H9 (cell line): ENCODE measurements around the gene ADARB2. TPM values are rescaled to one million over a fixed set of nuclear protein-coding genes. Genes with fewer than 3 reads are reported as not detected.

ENCODE experiments used
- DNase-seq: peaks from one replicate; pipeline ENCODE4 v3.0.0-alpha.2; 2017
- H2AFZ ChIP-seq: one replicate; pipeline ENCODE4 v1.6.1; 2013; ENCODE audit warnings: mild to moderate bottlenecking, low read length, control low read depth, moderate library complexity
- H2AK5ac ChIP-seq: 2 replicates; pipeline ENCODE4 v1.6.1; 2013; ENCODE audit warnings: low read length, control low read depth, mixed read lengths; ENCODE audit not compliant: insufficient read length
- H2BK120ac ChIP-seq: one replicate; pipeline ENCODE4 v1.6.1; 2013; ENCODE audit warnings: low read depth, mild to moderate bottlenecking, low read length, control low read depth, inconsistent platforms; ENCODE audit not compliant: poor library complexity, severe bottlenecking
- H2BK12ac ChIP-seq: 2 replicates; pipeline ENCODE4 v1.6.1; 2013; ENCODE audit warnings: low read length, control low read depth, mixed read lengths, low read depth; ENCODE audit not compliant: insufficient read length
- H2BK15ac ChIP-seq: 2 replicates; pipeline ENCODE4 v1.6.1; 2013; ENCODE audit warnings: low read depth, low read length, control low read depth
- H2BK20ac ChIP-seq: one replicate; pipeline ENCODE4 v1.6.1; 2013; ENCODE audit warnings: low read depth, mild to moderate bottlenecking, low read length, control low read depth, inconsistent platforms; ENCODE audit not compliant: poor library complexity, severe bottlenecking
- H2BK5ac ChIP-seq: 2 replicates; pipeline ENCODE4 v1.6.1; 2013; ENCODE audit warnings: low read length, control low read depth, mixed read lengths; ENCODE audit not compliant: insufficient read length
- H3K14ac ChIP-seq: 2 replicates; pipeline ENCODE4 v1.6.1; 2013; ENCODE audit warnings: low read length, control low read depth; ENCODE audit not compliant: insufficient read depth
- H3K18ac ChIP-seq: 2 replicates; pipeline ENCODE4 v1.6.1; 2013; ENCODE audit warnings: low read depth, mild to moderate bottlenecking, mixed read lengths, low read length, control low read depth; ENCODE audit not compliant: insufficient read length
- H3K23ac ChIP-seq: 2 replicates; pipeline ENCODE4 v1.6.1; 2013; ENCODE audit warnings: low read length, control low read depth, mixed read lengths, low read depth; ENCODE audit not compliant: insufficient read length
- H3K23me2 ChIP-seq: 2 replicates; pipeline ENCODE4 v1.6.1; 2013; ENCODE audit warnings: low read depth, mild to moderate bottlenecking, mixed read lengths, low read length, control low read depth; ENCODE audit not compliant: insufficient read length, poor library complexity, severe bottlenecking
- H3K27ac ChIP-seq: 2 replicates; pipeline ENCODE4 v1.5.1; 2013; ENCODE audit warnings: low read length, control low read depth, mixed read lengths, low read depth; ENCODE audit not compliant: insufficient read length
- H3K27me3 ChIP-seq: 2 replicates; pipeline ENCODE4 v1.6.1; 2013; ENCODE audit warnings: low read length, control low read depth, inconsistent platforms; ENCODE audit not compliant: insufficient read depth
- H3K4ac ChIP-seq: 2 replicates; pipeline ENCODE4 v1.6.1; 2013; ENCODE audit warnings: low read depth, mild to moderate bottlenecking, control low read depth, inconsistent platforms, low read length, moderate library complexity
- H3K4me1 ChIP-seq: 2 replicates; pipeline ENCODE4 v1.6.1; 2013; ENCODE audit warnings: low read length, control low read depth, inconsistent platforms; ENCODE audit not compliant: insufficient read depth
- H3K4me2 ChIP-seq: 2 replicates; pipeline ENCODE4 v1.6.1; 2013; ENCODE audit warnings: low read length, control low read depth, mixed read lengths; ENCODE audit not compliant: insufficient read length, insufficient read depth
- H3K56ac ChIP-seq: 2 replicates; pipeline ENCODE4 v1.6.1; 2013; ENCODE audit warnings: low read depth, mild to moderate bottlenecking, mixed read lengths, low read length, control low read depth; ENCODE audit not compliant: insufficient read length
- H3K79me1 ChIP-seq: 2 replicates; pipeline ENCODE4 v1.6.1; 2013; ENCODE audit warnings: low read depth, mild to moderate bottlenecking, moderate library complexity, low read length, control low read depth, inconsistent platforms; ENCODE audit not compliant: insufficient read depth, poor library complexity, severe bottlenecking
- H3K79me2 ChIP-seq: 2 replicates; pipeline ENCODE4 v1.6.1; 2013; ENCODE audit warnings: low read length, control low read depth, inconsistent platforms; ENCODE audit not compliant: insufficient read depth
- H3K9ac ChIP-seq: 2 replicates; pipeline ENCODE4 v1.6.1; 2013; ENCODE audit warnings: low read length, control low read depth, mixed read lengths; ENCODE audit not compliant: insufficient read length; ENCODE audit errors: extremely low read depth
- H3K9me3 ChIP-seq: one replicate; pipeline ENCODE4 v1.6.1; 2013; ENCODE audit warnings: low read depth, low read length, inconsistent platforms; ENCODE audit not compliant: control insufficient read depth
- H3T11ph ChIP-seq: one replicate; pipeline ENCODE4 v1.6.1; 2013; ENCODE audit warnings: mild to moderate bottlenecking, low read length, control low read depth, inconsistent platforms
- H4K20me1 ChIP-seq: one replicate; pipeline ENCODE4 v1.6.1; 2013; ENCODE audit not compliant: control insufficient read depth, insufficient read length, insufficient read depth
- H4K5ac ChIP-seq: 2 replicates; pipeline ENCODE4 v1.6.1; 2013; ENCODE audit warnings: low read depth, mild to moderate bottlenecking, mixed read lengths, low read length, control low read depth; ENCODE audit not compliant: insufficient read length
- H4K8ac ChIP-seq: replicated peaks from 2 replicates; pipeline ENCODE4 v1.6.1; 2013; ENCODE audit warnings: low read length, control low read depth, mixed read lengths, low read depth; ENCODE audit not compliant: insufficient read length
- H4K91ac ChIP-seq: 2 replicates; pipeline ENCODE4 v1.6.1; 2013; ENCODE audit warnings: low read depth, mild to moderate bottlenecking, moderate library complexity, mixed read lengths, low read length, control low read depth; ENCODE audit not compliant: insufficient read length
- H3K27ac Mint-ChIP-seq, 3 experiments: 2 replicates in 2 of 3; 3 replicates in 1 of 3; pipeline ENCODE4 v1.8.0; 2020 to 2021; ENCODE audit warnings: mixed read lengths in 3 of 3, mild to moderate bottlenecking in 1 of 3, moderate library complexity in 1 of 3
- H3K27me3 Mint-ChIP-seq: 2 replicates; pipeline ENCODE4 v1.8.0; 2021; ENCODE audit warnings: low read depth, mild to moderate bottlenecking, moderate library complexity, mixed read lengths
- H3K36me3 Mint-ChIP-seq, 3 experiments: 2 replicates in 2 of 3; 3 replicates in 1 of 3; pipeline ENCODE4 v1.8.0; 2020 to 2021; ENCODE audit warnings: low read depth in 3 of 3, mixed read lengths in 3 of 3; ENCODE audit not compliant: insufficient read depth in 1 of 3
- H3K4me1 Mint-ChIP-seq, 2 experiments: 2 replicates each; pipeline ENCODE4 v1.8.0; 2020; ENCODE audit warnings: mixed read lengths in 2 of 2
- H3K4me3 Mint-ChIP-seq, 2 experiments: 2 replicates in 1 of 2; 3 replicates in 1 of 2; pipeline ENCODE4 v1.8.0; 2020 to 2021; ENCODE audit warnings: mild to moderate bottlenecking in 2 of 2, mixed read lengths in 2 of 2, moderate library complexity in 1 of 2
- H3K9me3 Mint-ChIP-seq, 2 experiments: 2 replicates in 1 of 2; 3 replicates in 1 of 2; pipeline ENCODE4 v1.8.0; 2020; ENCODE audit warnings: mild to moderate bottlenecking in 2 of 2, mixed read lengths in 2 of 2, moderate library complexity in 1 of 2
- WGBS: extraction: QIAGEN DNeasy Blood & Tissue Kit; methylation state at CpG from one replicate; pipeline ENCODE4 v1.1.7; 2013; ENCODE audit warnings: missing lambda C conversion rate, low lambda C conversion rate, mixed read lengths; ENCODE audit not compliant: insufficient read length; ENCODE audit errors: extremely low coverage; 5-methylcytosine and 5-hydroxymethylcytosine counted together
- total RNA-seq: library from RNA; stranded (reverse); gene quantifications from 2 replicates; pipeline ENCODE4 v1.2.1, GENCODE V29; 2021
- TF ChIP-seq, protein P1 (sequence below): fragments of 200-600 bp; sonication (generic); conservative IDR thresholded peaks from 3 replicates; pipeline ENCODE4 v1.8.0; 2021; ENCODE audit warnings: antibody characterized with exemption, mild to moderate bottlenecking

Gene ADARB2
- total RNA-seq, 1 experiment from 2014 or later, result 0.87 TPM

DNA sequence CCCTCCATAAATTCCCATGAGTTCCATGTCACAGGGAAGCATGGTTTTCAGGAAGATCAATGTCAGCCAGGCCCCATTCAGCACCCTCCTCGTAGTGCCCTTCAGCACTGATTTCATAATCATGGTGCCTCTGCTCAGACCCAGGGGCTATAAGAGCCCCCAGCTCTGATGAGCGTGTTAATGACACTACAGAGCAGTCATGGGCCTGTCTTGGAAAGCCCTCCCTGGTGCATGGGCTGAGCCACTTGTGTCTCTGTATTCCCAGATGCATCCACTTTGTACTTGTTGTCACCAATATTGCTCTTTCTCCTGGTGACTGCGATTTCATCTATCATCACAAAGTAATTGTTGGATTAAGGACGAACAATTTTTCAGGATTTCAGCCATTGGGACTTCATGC lies 154.6 kb downstream of the ADARB2 start:
- H3K23ac ChIP-seq, result no peak overlapping the region
- no peaks in the 10 kb centered on the region for H3K27me3 ChIP-seq
- no peak overlapping the region for H2AFZ ChIP-seq
- no peaks in the 10 kb centered on the region for H3K79me2 ChIP-seq
- TF ChIP-seq, protein P1, sequence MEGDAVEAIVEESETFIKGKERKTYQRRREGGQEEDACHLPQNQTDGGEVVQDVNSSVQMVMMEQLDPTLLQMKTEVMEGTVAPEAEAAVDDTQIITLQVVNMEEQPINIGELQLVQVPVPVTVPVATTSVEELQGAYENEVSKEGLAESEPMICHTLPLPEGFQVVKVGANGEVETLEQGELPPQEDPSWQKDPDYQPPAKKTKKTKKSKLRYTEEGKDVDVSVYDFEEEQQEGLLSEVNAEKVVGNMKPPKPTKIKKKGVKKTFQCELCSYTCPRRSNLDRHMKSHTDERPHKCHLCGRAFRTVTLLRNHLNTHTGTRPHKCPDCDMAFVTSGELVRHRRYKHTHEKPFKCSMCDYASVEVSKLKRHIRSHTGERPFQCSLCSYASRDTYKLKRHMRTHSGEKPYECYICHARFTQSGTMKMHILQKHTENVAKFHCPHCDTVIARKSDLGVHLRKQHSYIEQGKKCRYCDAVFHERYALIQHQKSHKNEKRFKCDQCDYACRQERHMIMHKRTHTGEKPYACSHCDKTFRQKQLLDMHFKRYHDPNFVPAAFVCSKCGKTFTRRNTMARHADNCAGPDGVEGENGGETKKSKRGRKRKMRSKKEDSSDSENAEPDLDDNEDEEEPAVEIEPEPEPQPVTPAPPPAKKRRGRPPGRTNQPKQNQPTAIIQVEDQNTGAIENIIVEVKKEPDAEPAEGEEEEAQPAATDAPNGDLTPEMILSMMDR, result no peak
- H4K8ac ChIP-seq, result no peak overlapping the region
- H2BK5ac ChIP-seq, result no peak overlapping the region
- no peak overlapping the region for H3K4me3 Mint-ChIP-seq
- peaks cover under 1 to 4% of the 10 kb centered on the region in 2 experiments; a peak in 2 of 5 replicates for H3K9me3 Mint-ChIP-seq
- H4K5ac ChIP-seq, result no peak overlapping the region
- H3K9ac ChIP-seq, result no peak overlapping the region
- H3K4ac ChIP-seq, result no peak overlapping the region
- no peak overlapping the region for H3K14ac ChIP-seq
- no peaks in the 10 kb centered on the region for H4K20me1 ChIP-seq
- H2BK15ac ChIP-seq, result no peak overlapping the region
- no peak overlapping the region for H3K27ac Mint-ChIP-seq
- no peak overlapping the region for H2BK120ac ChIP-seq
- H2AK5ac ChIP-seq, result no peak overlapping the region
- no peak overlapping the region for H3K18ac ChIP-seq
- no peaks in the 10 kb centered on the region for H3K9me3 ChIP-seq
- H3K4me2 ChIP-seq, result no peak overlapping the region
- DNase-seq, result peak; percentile 3
- H3K27ac ChIP-seq, result no peak overlapping the region
- H3K56ac ChIP-seq, result no peak overlapping the region
- no CpG with 5 or more reads among the region's 4 CpGs for WGBS
- H3K4me1 Mint-ChIP-seq, result no peaks in the 10 kb centered on the region
- no peaks in the 10 kb centered on the region; a peak in 5 of 7 replicates for H3K36me3 Mint-ChIP-seq
- H2BK20ac ChIP-seq, result no peak overlapping the region
- no peaks in the 10 kb centered on the region for H3K4me1 ChIP-seq
- no peak overlapping the region for H4K91ac ChIP-seq
- no peaks in the 10 kb centered on the region for H3K79me1 ChIP-seq
- no peak overlapping the region for H2BK12ac ChIP-seq
- peaks cover 17% of the 10 kb centered on the region for H3K27me3 Mint-ChIP-seq
- no peak overlapping the region for H3T11ph ChIP-seq
- H3K23me2 ChIP-seq, result no peaks in the 10 kb centered on the region
